Islet of Langerhans (tissue), 1 donor: ENCODE measurements around the gene TNFRSF1B.
"Not testable (repeated sequence)": the region's sequence is repeated elsewhere in the genome, so short reads cannot be mapped to it uniquely, and the experiment has no call there.

ENCODE experiments used
- FAIRE-seq: peaks from one replicate; lab custom pipeline; 2011; peaks lifted over from hg19 to GRCh38; lab: Jason Lieb, UNC

Gene TNFRSF1B

DNA sequence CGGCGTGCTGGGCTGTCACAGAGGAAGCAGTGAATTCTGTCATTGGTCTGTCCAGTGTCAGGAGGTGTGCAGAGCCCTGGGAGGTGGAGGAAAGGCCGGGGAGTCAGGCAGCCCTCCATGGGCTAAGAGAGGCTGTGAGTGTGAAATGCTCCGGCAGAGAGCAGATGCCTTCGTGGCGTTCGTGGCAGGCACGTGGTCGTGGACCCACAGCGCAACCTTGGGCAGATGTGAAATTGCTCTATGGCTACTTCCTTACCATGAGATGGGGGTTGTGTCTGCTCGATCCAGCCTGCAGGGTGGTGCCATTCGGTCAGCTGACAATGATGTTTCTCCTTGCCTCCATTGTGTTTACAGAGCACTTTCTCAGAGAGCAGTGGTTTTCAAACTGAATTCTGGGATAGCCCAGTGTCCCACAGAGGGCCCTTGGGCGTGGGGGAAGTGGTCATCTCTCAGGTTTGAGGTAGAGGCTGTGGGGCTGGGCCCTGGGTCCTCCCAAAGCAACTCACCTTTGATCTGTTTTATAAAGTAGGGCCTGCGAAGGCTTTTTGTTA is 27.9 kb downstream of the TNFRSF1B start:
- no peak for FAIRE-seq

DNA sequence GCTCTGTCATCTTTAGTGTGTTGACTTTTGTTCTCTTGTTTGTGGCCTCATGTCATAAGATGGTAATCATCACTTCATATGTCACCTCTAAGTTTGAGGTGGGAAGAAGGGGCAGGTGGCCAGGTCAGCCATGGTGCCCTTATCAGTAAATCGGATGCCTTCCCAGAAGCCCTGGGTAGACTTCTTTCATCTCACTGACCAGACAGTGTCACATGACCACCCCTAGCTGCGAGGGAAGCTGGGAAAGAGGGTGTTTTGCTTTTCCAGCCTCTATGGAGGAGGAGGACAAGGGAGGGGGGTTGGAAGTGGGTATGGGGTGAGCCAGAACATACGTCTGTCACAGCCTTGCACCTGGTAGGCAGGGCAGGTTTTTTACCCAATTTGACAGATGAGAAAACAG is 28.6 kb downstream of the TNFRSF1B start:
- no peak for FAIRE-seq

DNA sequence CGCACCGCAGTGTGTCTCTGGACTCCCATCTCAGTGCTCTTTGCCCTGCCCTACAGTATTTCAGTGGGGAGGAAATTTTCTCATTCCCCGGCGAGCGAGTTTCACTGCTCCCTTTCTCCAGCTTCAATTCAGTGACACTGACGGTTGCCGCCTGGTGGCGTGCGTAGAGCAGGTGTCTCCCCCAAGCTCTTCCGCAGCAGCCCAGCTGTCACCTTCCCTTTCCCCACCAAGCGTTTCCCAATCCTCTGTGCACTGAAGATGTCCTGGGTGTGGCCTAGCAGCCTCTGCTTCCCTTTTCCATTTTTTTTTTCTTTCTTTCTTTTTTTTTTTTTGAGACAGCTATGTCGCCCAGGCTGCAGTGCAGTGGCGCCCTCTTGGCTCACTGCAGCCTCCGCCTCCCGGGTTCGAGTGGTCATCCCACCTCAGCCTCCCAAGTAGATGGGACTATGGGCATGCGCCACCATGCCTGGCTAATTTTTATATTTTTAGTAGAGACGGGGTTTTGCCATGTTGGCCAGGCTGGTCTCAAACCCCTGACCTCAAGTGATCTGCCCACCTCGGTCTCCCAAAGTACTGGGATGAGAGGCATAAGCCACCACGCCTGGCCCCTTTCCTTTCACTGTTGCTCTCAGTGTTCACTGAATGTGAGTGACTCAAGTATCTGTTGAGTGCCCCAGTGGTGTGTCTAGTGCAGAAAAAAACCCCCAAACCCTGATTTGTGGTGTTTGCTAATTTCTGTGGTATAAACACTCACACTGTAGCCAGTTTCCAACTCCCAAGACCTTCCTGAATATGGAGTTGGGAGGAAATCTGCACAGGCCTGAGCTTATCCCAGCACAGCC is 30.1 kb downstream of the TNFRSF1B start:
- no peak for FAIRE-seq

DNA sequence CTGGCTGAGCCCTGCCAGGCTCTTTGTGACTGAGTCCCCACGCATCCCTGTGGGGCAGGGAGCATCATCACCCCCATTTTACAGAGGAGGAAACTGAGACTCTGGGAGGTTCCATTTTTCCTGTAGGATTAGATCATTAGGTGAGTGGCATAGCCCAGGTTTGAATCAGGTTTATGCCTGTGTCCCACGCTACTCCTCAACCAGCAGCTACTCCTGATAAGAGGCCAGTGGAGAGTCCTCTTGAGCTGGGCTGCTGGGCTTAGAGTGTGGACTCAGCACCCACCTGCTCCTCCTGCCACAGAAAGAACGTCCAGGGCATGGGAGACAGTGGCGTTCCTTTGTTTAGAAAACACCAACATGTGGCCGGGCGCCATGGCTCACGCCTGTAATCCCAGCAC is 30.7 kb downstream of the TNFRSF1B start:
- FAIRE-seq, result no peak

DNA sequence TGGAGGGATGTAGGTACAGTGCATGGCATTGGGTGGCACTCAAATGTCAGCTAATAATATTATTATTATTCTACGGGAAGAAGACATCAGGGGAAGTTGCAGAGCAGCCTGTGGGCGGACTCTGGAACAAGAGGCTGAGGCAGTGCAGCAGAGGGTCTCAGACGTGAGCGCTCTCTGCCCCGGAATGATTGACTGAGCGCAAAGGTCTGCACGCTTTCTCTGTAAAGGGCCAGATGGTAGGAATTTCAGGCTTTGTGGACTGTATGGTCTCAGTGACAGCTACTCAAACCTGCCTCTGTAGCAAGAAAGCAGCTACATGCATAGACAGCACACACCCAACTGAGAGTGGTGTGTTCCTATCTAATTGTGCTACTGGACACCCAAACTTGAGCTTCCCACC is 33.4 kb downstream of the TNFRSF1B start:
- FAIRE-seq, result no peak

DNA sequence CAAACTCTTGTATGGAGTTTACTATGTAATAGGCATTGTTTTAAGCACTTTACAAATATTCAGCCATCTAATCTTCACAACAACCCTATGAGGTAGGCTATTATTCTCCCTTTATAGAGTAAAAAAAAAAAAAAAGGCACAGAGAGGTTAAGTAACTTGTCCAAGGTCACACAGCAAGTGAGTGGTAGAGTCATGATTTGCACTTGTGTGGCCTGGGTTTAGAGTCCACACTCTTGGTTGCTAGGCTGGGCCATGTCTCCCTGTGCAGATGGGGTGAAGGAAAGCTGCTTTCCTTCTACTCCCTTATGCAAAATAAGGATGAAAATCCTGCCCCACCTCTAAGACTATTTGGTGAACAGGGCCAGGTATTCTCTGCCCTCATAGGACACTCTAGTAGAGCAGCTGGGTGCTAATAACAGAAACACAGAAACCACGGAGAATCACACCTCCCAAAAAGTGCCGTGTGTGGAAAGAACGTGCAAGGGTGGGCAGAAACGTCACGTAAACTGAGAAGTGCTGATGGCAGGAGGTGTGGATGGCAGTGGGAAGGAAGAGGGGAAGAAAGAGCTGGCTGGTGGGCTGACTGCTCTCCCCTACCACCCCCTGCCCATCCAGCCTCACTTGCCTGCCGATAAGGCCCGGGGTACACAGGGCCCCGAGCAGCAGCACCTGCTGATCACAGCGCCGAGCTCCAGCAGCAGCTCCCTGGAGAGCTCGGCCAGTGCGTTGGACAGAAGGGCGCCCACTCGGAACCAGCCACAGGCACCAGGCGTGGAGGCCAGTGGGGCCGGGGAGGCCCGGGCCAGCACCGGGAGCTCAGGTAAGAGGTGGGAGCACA is 34.8 kb downstream of the TNFRSF1B start:
- no peak for FAIRE-seq

DNA sequence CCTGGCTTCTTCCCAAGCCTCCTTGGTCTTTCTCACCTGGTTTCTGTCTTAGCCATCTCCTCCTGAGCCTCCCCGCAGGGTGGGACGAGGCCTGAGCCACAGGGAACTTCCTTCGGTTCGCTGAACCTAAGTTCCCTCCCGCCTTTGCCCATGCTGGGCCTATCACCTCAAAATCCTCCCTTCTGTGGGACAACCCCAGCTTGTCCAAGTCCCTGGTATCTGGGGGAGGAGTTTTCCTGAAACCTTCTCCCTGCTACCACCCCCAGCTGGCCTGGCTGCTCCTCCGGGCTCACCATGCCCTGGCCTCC is 35.4 kb downstream of the TNFRSF1B start:
- FAIRE-seq, result no peak

DNA sequence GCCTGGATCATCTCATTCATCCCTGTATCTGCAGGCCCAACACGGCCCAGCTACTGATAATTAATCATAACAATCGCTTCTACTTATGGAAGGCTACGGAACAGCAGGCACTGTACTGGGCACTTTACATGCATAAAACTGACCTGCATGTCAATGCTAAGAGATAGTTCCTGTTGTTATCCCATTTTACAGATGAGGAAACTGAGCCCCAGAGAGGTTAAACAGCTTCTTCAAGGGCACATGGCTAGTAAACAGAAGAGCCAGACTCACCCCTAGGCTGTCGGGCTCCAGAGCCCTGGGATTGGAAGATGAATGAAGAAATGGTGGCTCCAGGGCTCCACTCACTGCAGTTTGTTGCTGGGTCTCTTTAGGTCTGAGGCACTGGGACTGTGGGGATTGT is 35.8 kb downstream of the TNFRSF1B start:
- no peak for FAIRE-seq

DNA sequence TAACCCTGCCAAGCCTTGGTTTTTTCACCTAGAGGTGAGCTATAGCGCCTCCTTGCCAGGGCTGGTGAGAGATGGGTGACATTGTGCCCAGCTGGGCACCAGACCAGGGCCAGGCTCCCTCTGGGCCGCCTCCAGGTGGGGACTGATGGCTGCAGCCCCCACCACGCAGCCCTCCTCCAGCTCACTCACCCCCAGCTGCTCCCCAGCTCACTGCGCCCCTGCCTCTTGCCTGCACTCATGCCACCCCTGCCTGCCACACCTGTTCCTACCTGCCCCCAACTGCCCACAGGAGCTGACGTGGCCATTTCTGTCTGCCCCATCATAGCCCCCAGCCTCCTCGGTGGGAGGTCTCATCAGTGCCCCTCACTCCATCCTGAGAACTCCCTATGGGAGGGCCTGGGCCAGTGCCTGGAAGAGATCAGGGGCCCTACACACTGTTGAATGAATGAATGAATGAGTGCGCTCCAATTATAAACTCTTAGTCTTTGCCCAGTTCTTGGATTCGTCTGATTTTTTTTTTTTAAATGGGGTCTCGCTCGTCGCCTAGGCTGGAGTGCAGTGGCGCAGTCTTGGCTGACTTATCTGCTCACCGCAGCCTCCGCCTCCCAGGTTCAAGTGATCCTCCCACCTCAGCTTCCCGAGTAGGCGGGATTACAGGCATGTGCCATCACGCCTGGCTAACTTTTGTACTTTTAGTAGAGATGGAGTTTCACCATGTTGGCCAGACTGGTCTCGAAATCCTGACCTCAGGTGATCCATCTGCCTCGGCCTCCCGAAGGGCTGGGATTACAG is 36.6 kb downstream of the TNFRSF1B start:
- no peak for FAIRE-seq

DNA sequence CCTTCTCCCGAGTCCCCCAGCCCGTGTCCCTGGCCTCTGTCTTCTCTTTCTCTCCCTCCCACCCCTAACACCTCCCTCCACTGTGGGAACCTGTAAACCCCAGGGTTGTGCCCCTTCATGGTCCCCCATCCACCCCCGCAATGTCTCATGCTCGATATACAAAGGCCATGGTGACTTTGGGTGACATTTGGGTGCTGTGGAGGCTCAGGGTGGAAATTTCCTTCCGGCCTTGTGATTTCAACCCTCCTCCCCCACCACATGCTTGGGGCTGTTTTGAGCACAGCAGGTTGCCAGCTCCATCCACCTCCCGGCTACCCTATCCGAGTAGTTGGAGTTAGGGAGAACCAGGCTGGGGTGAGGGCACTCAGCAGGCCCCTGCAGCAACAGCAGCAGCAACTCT is 37.3 kb downstream of the TNFRSF1B start:
- FAIRE-seq, result no peak

DNA sequence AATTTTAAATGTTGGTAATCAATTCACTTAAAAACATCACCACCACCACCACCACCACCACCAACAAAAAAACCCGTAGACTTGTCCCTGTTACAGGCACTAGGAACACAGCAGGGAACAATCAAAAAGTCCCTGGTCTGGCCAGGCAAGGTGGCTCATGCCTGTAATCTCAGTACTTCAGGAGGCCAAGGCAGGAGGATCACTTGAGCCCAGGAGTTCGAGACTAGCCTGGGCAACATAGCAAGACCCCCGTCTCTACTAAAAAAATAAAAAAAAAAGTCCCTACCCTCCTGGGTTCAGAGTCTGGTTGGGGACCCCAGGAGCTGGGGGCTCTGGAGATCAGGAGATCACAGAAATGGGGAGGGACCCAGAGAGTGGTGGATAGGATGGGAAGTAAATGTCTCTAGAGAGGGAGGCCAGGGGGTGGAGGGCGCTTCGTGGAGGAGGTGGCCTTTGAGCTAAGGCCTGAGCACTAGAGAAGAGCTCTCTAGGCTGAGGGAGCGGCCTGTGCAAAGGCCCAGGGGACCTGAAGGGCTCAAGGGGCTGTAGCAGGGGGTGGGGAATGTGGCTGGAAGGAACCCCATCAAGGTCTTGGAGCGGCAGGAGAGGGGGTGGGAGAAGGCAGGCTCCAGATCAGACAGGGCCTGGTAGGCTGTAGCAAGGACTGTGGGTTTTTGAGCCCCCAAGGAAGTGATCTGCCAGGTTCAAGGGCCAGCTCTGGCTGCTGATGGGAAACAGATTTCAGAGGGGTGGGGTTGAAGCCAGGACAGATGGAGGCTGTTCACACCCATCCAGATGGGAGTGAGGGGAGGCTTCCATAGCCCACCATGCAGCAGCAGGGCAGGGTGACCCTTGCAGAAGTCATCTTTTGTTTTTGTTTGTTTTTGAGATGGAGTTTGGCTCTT is 38.2 kb downstream of the TNFRSF1B start:
- FAIRE-seq, result no peak

DNA sequence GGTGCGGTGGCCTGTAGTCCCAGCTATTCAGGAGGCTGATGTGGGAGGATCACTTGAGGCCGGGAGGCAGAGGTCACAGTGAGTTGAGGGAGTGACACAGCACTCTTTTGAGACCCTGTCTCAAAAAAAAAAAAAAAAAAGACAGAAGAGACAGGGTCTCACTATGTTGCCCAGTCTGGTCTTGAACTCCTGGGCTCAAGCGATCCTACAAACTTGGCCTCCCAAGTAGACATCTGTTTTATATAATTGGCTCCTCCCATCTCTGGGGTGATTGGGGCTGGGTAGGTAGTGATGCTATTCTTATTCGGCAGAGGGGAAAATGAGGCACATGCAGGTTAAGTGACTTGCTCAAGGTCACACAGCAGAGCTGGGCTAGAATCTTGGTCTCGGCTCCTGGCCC is 39.4 kb downstream of the TNFRSF1B start:
- FAIRE-seq, result no peak

DNA sequence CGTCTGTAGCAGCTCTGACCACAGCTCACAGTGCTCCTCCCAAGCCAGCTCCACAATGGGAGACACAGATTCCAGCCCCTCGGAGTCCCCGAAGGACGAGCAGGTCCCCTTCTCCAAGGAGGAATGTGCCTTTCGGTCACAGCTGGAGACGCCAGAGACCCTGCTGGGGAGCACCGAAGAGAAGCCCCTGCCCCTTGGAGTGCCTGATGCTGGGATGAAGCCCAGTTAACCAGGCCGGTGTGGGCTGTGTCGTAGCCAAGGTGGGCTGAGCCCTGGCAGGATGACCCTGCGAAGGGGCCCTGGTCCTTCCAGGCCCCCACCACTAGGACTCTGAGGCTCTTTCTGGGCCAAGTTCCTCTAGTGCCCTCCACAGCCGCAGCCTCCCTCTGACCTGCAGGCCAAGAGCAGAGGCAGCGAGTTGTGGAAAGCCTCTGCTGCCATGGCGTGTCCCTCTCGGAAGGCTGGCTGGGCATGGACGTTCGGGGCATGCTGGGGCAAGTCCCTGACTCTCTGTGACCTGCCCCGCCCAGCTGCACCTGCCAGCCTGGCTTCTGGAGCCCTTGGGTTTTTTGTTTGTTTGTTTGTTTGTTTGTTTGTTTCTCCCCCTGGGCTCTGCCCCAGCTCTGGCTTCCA is 40.1 kb downstream of the TNFRSF1B start:
- no peak for FAIRE-seq

DNA sequence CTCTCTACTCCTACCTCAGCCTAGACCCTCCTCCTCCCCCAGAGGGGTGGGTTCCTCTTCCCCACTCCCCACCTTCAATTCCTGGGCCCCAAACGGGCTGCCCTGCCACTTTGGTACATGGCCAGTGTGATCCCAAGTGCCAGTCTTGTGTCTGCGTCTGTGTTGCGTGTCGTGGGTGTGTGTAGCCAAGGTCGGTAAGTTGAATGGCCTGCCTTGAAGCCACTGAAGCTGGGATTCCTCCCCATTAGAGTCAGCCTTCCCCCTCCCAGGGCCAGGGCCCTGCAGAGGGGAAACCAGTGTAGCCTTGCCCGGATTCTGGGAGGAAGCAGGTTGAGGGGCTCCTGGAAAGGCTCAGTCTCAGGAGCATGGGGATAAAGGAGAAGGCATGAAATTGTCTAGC is 41.5 kb downstream of the TNFRSF1B start:
- no peak for FAIRE-seq

DNA sequence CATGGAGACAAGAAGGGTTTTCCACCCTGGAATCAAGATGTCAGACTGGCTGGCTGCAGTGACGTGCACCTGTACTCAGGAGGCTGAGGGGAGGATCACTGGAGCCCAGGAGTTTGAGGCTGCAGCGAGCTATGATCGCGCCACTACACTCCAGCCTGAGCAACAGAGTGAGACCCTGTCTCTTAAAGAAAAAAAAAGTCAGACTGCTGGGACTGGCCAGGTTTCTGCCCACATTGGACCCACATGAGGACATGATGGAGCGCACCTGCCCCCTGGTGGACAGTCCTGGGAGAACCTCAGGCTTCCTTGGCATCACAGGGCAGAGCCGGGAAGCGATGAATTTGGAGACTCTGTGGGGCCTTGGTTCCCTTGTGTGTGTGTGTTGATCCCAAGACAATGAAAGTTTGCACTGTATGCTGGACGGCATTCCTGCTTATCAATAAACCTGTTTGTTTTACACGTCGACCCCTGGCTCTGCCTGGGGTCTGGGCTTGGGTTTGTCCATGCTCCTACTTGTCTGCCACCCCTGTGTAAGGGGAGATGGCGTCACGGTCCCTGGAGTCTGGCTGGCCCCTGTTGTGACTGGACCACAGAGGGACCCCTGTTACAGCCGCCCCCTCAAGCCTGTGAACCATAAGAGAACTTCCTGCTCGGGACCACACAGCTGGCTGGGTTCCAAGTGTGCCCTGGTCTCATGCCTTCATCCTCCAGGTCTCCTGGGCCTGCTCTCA is 42.1 kb downstream of the TNFRSF1B start:
- no peak for FAIRE-seq

DNA sequence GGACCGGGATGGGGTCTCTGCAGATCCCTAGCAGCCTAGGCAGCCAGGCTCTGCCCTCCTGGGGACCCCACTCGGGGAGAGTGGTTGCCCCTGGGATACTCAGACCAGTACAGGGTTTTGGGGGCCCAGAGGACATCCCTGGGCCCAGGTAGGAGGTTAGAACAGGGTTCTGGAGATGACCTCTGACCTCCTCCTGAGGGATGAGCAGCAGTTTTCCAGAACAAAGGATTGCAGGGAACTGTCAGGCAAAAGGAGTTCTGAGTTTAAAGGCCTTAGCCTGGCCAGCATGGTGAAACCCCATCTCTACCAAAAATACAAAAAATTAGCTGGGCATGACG is 42.7 kb downstream of the TNFRSF1B start:
- no peak for FAIRE-seq

DNA sequence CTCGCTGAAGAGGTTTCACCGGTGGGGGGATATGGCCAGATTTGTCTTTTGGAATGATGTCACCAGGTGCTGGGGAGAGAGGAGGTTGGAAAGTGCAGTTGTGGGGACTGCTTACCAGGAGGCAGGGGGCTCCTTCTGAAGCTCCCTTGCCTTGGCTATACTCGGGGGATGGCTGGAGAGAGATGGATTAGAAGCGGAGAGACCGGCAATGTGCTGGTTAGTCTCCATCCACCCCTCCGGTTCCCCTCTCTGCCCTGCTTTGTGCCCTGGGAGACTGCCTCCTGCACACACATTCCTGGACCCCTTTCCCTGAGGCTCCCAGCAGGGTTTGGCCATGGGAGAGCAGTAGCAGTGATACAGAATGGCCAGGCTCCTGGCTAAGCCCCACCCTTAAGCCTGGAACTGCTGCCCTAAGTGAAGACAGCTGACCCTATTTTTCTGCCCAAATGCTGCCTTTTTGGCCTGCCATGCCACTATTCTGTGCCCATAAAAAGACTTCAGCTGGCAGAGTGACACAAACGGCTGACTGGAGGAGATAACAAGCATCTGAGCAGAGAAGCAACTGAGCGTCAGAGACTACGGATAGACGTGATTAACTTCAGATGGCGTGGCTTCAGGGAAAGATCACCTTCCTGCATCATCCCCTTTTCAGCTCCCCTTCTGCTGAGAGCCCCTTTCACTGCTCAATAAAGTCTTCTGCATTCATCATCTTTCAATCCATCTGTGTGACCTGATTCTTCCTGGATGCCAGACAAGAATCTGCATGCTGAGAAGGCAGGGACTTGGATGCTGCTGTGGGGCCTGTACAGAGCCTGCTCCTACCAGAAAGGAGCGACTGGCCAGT is 48.5 kb downstream of the TNFRSF1B start:
- FAIRE-seq, result no peak

DNA sequence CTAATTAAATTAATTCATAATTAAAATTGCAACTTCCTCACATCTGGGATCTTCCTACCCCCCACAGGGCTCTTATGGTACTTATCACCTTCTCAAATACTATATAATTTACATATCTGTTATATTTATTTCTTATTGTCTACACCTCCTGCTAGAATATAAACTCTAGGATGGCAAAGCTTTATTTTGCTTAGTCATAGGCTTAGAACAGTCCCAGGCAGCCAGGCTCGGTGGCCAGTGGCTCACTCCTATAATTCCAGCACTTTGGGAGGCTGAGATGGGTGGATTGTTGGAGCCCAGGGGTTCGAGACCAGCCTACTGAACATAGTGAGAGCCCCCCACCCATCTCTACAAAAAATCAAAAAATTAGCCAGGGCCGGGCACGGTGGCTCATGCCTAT is 53.0 kb downstream of the TNFRSF1B start:
- no peak for FAIRE-seq

DNA sequence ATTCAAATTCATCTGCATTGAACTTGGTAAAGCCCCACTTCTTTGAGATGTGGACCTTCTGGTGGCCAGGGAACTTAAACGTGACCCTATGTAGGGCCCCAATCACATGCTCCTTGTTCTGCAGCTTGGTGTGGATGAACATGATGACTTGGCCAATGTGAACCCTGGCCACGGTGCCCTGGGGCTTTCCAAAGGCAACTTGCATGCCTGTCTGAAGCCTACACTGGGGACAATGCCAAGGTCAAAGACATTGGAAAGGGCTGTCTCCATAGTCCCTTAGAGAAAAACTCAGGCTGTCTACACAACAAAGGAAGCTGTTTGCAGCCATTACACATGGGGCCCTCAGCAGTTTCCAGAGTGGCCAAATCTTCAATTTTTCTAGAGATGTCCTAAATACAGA is 54.1 kb downstream of the TNFRSF1B start:
- no peak for FAIRE-seq

DNA sequence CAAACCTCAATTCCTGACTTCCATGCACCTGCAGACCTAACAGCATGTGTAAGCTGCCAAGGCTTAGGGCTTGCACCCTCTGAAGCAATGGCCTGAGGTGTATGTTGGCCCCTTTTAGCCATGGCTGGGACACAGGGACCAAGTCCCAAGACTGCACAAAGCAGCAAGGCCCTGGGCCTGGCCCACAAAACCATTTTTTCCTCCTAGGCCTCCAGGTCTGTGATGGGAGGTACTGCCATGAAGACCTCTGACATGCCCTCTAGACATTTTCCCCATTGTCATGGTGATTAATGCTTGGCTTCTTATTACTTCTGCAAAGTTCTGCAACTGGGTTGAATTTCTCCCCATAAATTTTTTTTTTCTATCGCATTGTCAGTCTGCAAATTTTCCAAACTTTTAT is 55.9 kb downstream of the TNFRSF1B start:
- not testable (repeated sequence) for FAIRE-seq
